Activated CD8-positive, alpha-beta memory T cell treated with anti-CD3 and anti-CD28 coated beads for 4 hours (primary cell): ENCODE data around the gene C4orf50.

Experiments used
- DNase-seq, 2 donors: peaks; one replicate each; pipeline ENCODE4 v3.0.0-alpha.2; 2020; ENCODE audit warnings: low read depth in 2 of 2

Gene C4orf50

GRCh38 chr4:5992828-5993321, 25.4 kb downstream of the C4orf50 start:
- DNase-seq = no peak

GRCh38 chr4:5992171-5992827, 25.9 kb downstream of the C4orf50 start:
- DNase-seq = no peak

GRCh38 chr4:5991405-5991804, 26.8 kb downstream of the C4orf50 start:
- no peak for DNase-seq

GRCh38 chr4:5990446-5991160, 27.6 kb downstream of the C4orf50 start:
- no peak for DNase-seq

- no peak for DNase-seq
Measured at GRCh38 chr4:5989236-5990225, 28.7 kb downstream of the C4orf50 start.

- no peak for DNase-seq
Measured at GRCh38 chr4:5988086-5988845, 30.0 kb downstream of the C4orf50 start.

GRCh38 chr4:5984843-5985242, 33.4 kb downstream of the C4orf50 start:
- no peak for DNase-seq

GRCh38 chr4:5982156-5982973, 35.9 kb downstream of the C4orf50 start:
- no peak for DNase-seq

- no peak for DNase-seq
Measured at GRCh38 chr4:5980436-5981155, 37.6 kb downstream of the C4orf50 start.

GRCh38 chr4:5979981-5980380, 38.2 kb downstream of the C4orf50 start:
- DNase-seq = no peak

GRCh38 chr4:5976921-5977320, 41.3 kb downstream of the C4orf50 start:
- no peak for DNase-seq

- DNase-seq = no peak
Measured at GRCh38 chr4:5976431-5976830, 41.8 kb downstream of the C4orf50 start.

GRCh38 chr4:5974321-5974720, 43.9 kb downstream of the C4orf50 start:
- no peak for DNase-seq

- no peak for DNase-seq
Measured at GRCh38 chr4:5973486-5974220, 44.6 kb downstream of the C4orf50 start.

- no peak for DNase-seq
Measured at GRCh38 chr4:5973033-5973432, 45.2 kb downstream of the C4orf50 start.

GRCh38 chr4:5972571-5972970, 45.7 kb downstream of the C4orf50 start:
- no peak for DNase-seq

GRCh38 chr4:5971078-5971450, 47.2 kb downstream of the C4orf50 start:
- no peak for DNase-seq

GRCh38 chr4:5970381-5971077, 47.7 kb downstream of the C4orf50 start:
- no peak for DNase-seq

- DNase-seq = no peak
Measured at GRCh38 chr4:5969777-5970176, 48.5 kb downstream of the C4orf50 start.
